ENCODE results near the gene ACBD7.

- TF ChIP-seq POLR2A (IDR thresholded peaks at IDR 0.05) (no peak), POLR2AphosphoS5 (IDR thresholded peaks at IDR 0.05) (no peak), EP300 (IDR thresholded peaks at IDR 0.05) (no peak)
These were observed 34.0 kb upstream of the ACBD7 start for GRCh38 chr10:15122477-15123030.

All from stomach (tissue), 4 donors.